HG02884 (cell line): ENCODE results near the gene NPR1.
"Not testable (repeated sequence)": the region's sequence is repeated elsewhere in the genome, so short reads cannot be mapped to it uniquely, and the experiment has no call there.

ENCODE experiments used
- ATAC-seq: cut with Tn5 transposase; IDR thresholded peaks from one replicate; pipeline ENCODE4 v1.9.1; 2021; ENCODE audit warnings: mild to moderate bottlenecking, moderate library complexity; ENCODE audit not compliant: unreplicated experiment

NPR1 gene

GRCh38 chr1:153678519-153679336 is at the start of gene NPR1:
Gene NPR1, plus strand, starts transcription at chr1:153678688. Its CDS starts 421 bp downstream, at chr1:153679109.
- no peak for ATAC-seq

GRCh38 chr1:153629343-153629665 is 49.2 kb upstream of the NPR1 start:
- no peak for ATAC-seq

GRCh38 chr1:153629971-153630370 is 48.5 kb upstream of the NPR1 start:
- no peak for ATAC-seq

- no peak for ATAC-seq
These were observed 48.1 kb upstream of the NPR1 start for GRCh38 chr1:153630384-153630783.

GRCh38 chr1:153631047-153632022 is 47.2 kb upstream of the NPR1 start:
- no peak for ATAC-seq

GRCh38 chr1:153633161-153633753 is 45.2 kb upstream of the NPR1 start:
- ATAC-seq: no peak

GRCh38 chr1:153633754-153634665 is 44.5 kb upstream of the NPR1 start, which contains the start of gene CHTOP:
Gene CHTOP, plus strand, starts transcription at chr1:153634066. Its CDS starts 2,523 bp downstream, at chr1:153636589.
- peak; percentile 86 for ATAC-seq

- no peak for ATAC-seq
These were observed 42.6 kb upstream of the NPR1 start for GRCh38 chr1:153635872-153636271.

- ATAC-seq: no peak
These were observed 42.2 kb upstream of the NPR1 start for GRCh38 chr1:153636312-153636711.

GRCh38 chr1:153638261-153638660 is 40.2 kb upstream of the NPR1 start:
- no peak for ATAC-seq

GRCh38 chr1:153639280-153639679 is 39.2 kb upstream of the NPR1 start:
- ATAC-seq: no peak

- not testable (repeated sequence) for ATAC-seq
These were observed 38.3 kb upstream of the NPR1 start for GRCh38 chr1:153640213-153640612.

GRCh38 chr1:153640861-153641260 is 37.6 kb upstream of the NPR1 start:
- no peak for ATAC-seq

GRCh38 chr1:153642161-153642560 is 36.3 kb upstream of the NPR1 start:
- ATAC-seq: no peak

GRCh38 chr1:153643100-153643499 is 35.4 kb upstream of the NPR1 start:
- no peak for ATAC-seq

- ATAC-seq: no peak
These were observed 34.7 kb upstream of the NPR1 start for GRCh38 chr1:153643816-153644215.

- ATAC-seq: no peak
These were observed 31.7 kb upstream of the NPR1 start for GRCh38 chr1:153646672-153647345.

GRCh38 chr1:153647346-153647714 is 31.2 kb upstream of the NPR1 start:
- no peak for ATAC-seq

- ATAC-seq: no peak
These were observed 30.4 kb upstream of the NPR1 start for GRCh38 chr1:153648000-153648643.
